Suprapubic skin (tissue), 4 donors: Measurements from ENCODE around the gene MCC. TPM values are rescaled to one million over a fixed set of nuclear protein-coding genes. Genes with fewer than 3 reads are reported as not detected.
A peak's percentile ranks its signal among the peaks of the same experiment; 100 is the strongest.

Source experiments
- DNase-seq, 2 donors: peaks; one replicate each; pipeline ENCODE4 v3.0.0-alpha.2; 2019; ENCODE audit warnings: low spot score in 2 of 2
- H3K27ac ChIP-seq: fragments of 200-600 bp; sonication (generic); one replicate; pipeline ENCODE4 v1.5.1; 2019
- H3K27me3 ChIP-seq: fragments of 200-600 bp; sonication (generic); one replicate; pipeline ENCODE4 v1.5.1; 2019
- H3K36me3 ChIP-seq: fragments of 200-600 bp; sonication (generic); one replicate; pipeline ENCODE4 v1.5.1; 2019
- H3K4me1 ChIP-seq: fragments of 200-600 bp; sonication (generic); one replicate; pipeline ENCODE4 v1.5.1; 2019
- H3K4me3 ChIP-seq: fragments of 200-600 bp; sonication (generic); one replicate; pipeline ENCODE4 v1.5.1; 2019; ENCODE audit warnings: mild to moderate bottlenecking
- H3K9me3 ChIP-seq: fragments of 200-600 bp; sonication (generic); one replicate; pipeline ENCODE4 v1.5.1; 2019
- CTCF ChIP-seq, 2 donors: fragments of 200-600 bp in 1 of 2; fragments of 450-650 bp in 1 of 2; sonication (generic) in 1 of 2; IDR thresholded peaks; one replicate each; pipeline ENCODE4 v1.5.1; 2016 to 2019; ENCODE audit warnings: antibody characterized with exemption in 2 of 2, mild to moderate bottlenecking in 1 of 2, moderate library complexity in 1 of 2
- EP300 ChIP-seq: sonication (generic); formaldehyde crosslinking; IDR thresholded peaks from one replicate; pipeline ENCODE4 v1.6.1; 2017; ENCODE audit warnings: antibody characterized with exemption
- POLR2A ChIP-seq, 2 donors: fragments of 450-650 bp; IDR thresholded peaks; one replicate each; pipeline ENCODE4 v1.6.1; 2017; ENCODE audit warnings: antibody characterized with exemption in 2 of 2, mild to moderate bottlenecking in 2 of 2, moderate library complexity in 2 of 2
- POLR2AphosphoS5 ChIP-seq, 3 donors: sonication (generic); formaldehyde crosslinking; IDR thresholded peaks; one replicate each; pipeline ENCODE4 v1.6.1; 2017; ENCODE audit warnings: antibody characterized with exemption in 3 of 3
- WGBS: methylation state at CpG from one replicate; pipeline ENCODE4 v1.1.5; 2018; 5-methylcytosine and 5-hydroxymethylcytosine counted together
- total RNA-seq, 4 donors: library from RNA; depleted of rRNA; stranded (reverse); fragments of >200 nt; gene quantifications; one replicate each; pipeline ENCODE4 v1.1.0, GENCODE V29; 2016

MCC gene
- total RNA-seq, 4 donors from 2014 or later = 67.7 to 105 (median 86.6) TPM

GRCh38 chr5:113255105-113255504, 233.1 kb downstream of the MCC start:
- 42% methylated on average over 4 of the region's 4 CpGs for WGBS

GRCh38 chr5:113253037-113253436, 235.2 kb downstream of the MCC start:
- H3K4me3 ChIP-seq = no peak overlapping the region
- WGBS = 76% methylated on average over 3 of the region's 3 CpGs
- no peak for TF ChIP-seq EP300
- no peak for TF ChIP-seq POLR2A (IDR thresholded peaks at IDR 0.05)
- TF ChIP-seq CTCF (IDR thresholded peaks at IDR 0.05) = no peak
- no peak for TF ChIP-seq POLR2AphosphoS5 (IDR thresholded peaks at IDR 0.05)
- no peaks in the 10 kb centered on the region for H3K36me3 ChIP-seq
- no peaks in the 10 kb centered on the region for H3K27me3 ChIP-seq
- H3K9me3 ChIP-seq = no peaks in the 10 kb centered on the region
- H3K4me1 ChIP-seq = peaks cover 63% of the 10 kb centered on the region
- H3K27ac ChIP-seq = no peak overlapping the region
- no peak for DNase-seq

More at GRCh38 chr5:113255105-113255504, 233.1 kb downstream of the MCC start:
- no peaks in the 10 kb centered on the region for H3K27me3 ChIP-seq
- DNase-seq = no peak
- peak overlapping the region; percentile 70 for H3K27ac ChIP-seq
- no peaks in the 10 kb centered on the region for H3K36me3 ChIP-seq
- TF ChIP-seq POLR2AphosphoS5 (IDR thresholded peaks at IDR 0.05) = no peak
- no peak for TF ChIP-seq CTCF (IDR thresholded peaks at IDR 0.05)
- no peak for TF ChIP-seq EP300
- no peak for TF ChIP-seq POLR2A (IDR thresholded peaks at IDR 0.05)
- no peaks in the 10 kb centered on the region for H3K9me3 ChIP-seq
- H3K4me3 ChIP-seq = no peak overlapping the region
- H3K4me1 ChIP-seq = peaks cover 52% of the 10 kb centered on the region

GRCh38 chr5:113252066-113252465, 236.2 kb downstream of the MCC start:
- no peak for DNase-seq
- H3K36me3 ChIP-seq = no peaks in the 10 kb centered on the region
- no peak overlapping the region for H3K4me3 ChIP-seq
- H3K4me1 ChIP-seq = peaks cover 61% of the 10 kb centered on the region
- TF ChIP-seq POLR2A (IDR thresholded peaks at IDR 0.05) (no peak), POLR2AphosphoS5 (IDR thresholded peaks at IDR 0.05) (no peak), CTCF (IDR thresholded peaks at IDR 0.05) (no peak), EP300 (no peak)
- H3K27ac ChIP-seq = no peak overlapping the region
- no peaks in the 10 kb centered on the region for H3K9me3 ChIP-seq
- 93% methylated on average over 7 of the region's 7 CpGs for WGBS
- H3K27me3 ChIP-seq = no peaks in the 10 kb centered on the region

GRCh38 chr5:113250341-113250953, 237.8 kb downstream of the MCC start:
- no peak for DNase-seq
- WGBS = 44% methylated on average over 7 of the region's 7 CpGs
- Histone ChIP-seq H3K27me3 (no peaks in the 10 kb centered on the region), H3K4me1 (peaks cover 62% of the 10 kb centered on the region), H3K9me3 (no peaks in the 10 kb centered on the region), H3K4me3 (no peak overlapping the region), H3K27ac (peak overlapping the region; percentile 25), H3K36me3 (no peaks in the 10 kb centered on the region)
- TF ChIP-seq CTCF (IDR thresholded peaks at IDR 0.05) (no peak), EP300 (no peak), POLR2A (IDR thresholded peaks at IDR 0.05) (no peak), POLR2AphosphoS5 (IDR thresholded peaks at IDR 0.05) (no peak)

- TF ChIP-seq POLR2A (IDR thresholded peaks at IDR 0.05) (no peak), POLR2AphosphoS5 (IDR thresholded peaks at IDR 0.05) (no peak), EP300 (no peak), CTCF (IDR thresholded peaks at IDR 0.05) (no peak)
- no peaks in the 10 kb centered on the region for H3K9me3 ChIP-seq
- no peak for DNase-seq
- no peak overlapping the region for H3K4me3 ChIP-seq
- WGBS = 80% methylated on average over 1 of the region's 1 CpG
- no peaks in the 10 kb centered on the region for H3K27me3 ChIP-seq
- no peak overlapping the region for H3K27ac ChIP-seq
- no peaks in the 10 kb centered on the region for H3K36me3 ChIP-seq
- peaks cover 61% of the 10 kb centered on the region for H3K4me1 ChIP-seq
Measured at GRCh38 chr5:113249206-113249605, 239.0 kb downstream of the MCC start.
